ENCODE data around the gene MRNIP.

MRNIP gene

DNA sequence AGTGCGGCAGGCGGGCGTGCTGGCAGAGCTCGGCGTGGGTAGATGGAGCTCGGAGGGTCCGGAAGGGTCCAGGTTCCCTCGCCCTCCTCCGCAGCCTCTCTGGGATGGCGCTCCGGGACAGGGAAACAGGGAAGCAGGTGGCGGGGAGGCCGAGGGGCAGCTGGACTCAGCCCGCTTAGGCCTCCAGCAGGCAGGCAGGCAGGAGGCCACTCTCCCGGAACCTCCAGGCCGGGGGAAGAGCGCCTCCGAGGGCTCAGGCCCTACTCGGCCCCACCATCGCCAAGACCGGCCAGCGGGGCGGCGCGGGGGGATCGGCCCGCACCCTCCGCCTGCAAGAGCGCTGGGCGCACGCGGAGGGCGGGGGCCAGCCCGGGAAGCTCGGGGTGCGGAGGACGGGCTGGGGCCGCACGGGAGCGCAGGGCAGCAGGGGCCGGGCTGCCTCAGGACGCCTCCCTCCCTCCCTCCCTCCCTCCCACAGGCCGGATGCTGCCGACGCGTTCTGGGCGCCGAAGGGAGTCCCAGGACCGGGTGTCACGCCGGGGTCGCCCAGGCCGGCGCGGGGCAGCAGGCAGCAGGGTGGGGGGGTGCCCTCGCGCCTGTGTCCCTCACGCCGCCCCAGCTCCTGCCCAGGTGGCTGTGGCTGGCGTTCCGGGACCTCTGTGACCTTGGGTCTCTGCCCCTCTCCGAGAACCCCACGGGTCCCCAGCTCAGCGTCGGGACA, 52.9 kb downstream of the MRNIP start:
- no peak for DNase-seq (ENCODE audit: low read depth in 1 of 2, low spot score in 1 of 2)

DNA sequence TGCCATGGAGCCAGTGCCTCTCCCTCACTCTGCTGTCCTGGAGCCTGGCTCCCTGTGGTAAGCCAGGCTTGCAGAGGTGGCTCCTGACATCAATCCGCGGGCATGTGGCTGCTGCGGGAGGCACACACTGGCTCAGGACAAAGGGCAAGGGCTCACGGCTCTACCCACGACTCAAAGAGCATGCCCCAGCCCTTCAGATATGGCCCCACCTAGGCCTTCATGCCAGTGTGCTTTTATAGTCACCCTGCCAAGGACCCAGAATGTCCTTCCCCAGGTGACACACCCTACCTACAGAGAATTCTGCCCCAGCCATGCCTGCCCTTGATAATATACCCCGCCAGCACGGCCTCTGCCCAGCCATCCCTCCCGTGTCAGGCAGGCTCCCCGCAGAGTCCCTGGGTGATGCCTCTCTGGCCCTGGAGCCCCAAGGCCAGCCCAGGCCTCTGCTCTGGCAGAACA, 53.5 kb downstream of the MRNIP start:
- no peak for DNase-seq (ENCODE audit: low read depth in 1 of 2, low spot score in 1 of 2)

- no peak for DNase-seq (ENCODE audit: low read depth in 1 of 2, low spot score in 1 of 2)
These were observed 54.1 kb downstream of the MRNIP start for GRCh38 chr5:179804555-179804947.

DNA sequence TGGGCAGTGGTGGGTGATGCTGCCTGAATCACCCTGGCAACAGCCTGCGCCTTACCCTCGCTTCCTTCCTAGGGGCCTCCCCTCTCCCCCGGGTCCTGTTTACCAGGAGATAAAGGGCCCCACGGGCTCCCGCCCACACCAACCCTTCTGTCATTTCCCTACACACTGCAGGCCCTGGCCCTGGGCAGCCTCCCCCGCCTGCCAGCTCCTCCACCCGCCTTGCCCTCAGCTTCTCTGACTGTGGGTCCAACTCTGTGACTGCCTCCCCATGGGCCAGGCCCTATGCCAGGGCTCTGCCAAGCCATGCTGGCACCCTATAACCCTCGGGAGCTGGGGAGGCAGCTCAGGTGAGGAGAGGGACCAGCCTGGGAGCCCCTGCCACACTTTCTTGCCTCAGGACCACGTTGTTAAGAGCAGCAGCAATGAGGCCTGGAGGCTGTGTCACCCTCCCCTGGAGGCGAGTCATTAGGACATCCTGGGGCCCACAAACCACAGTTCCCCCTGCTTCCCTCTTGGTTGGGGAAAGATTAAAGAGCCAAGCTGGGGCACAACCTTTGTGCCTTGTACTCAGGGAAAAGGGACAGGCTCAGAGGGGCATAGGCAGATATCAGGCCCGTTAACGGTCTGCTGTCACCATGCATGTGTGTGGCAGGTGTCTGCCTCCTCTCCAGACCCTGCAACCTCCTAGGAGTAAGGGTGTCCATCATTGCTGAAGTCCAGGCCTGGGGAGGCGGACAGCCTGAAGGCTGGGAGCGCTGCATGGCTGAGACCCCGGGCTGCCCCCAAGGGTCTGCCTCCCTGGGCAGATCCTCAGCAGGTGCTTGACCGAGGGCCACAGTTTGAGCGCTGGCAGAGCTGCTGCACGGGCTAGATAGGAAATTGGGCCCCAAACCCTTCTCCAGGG, 54.7 kb downstream of the MRNIP start:
- DNase-seq (ENCODE audit: low read depth in 1 of 2, low spot score in 1 of 2), result no peak

GRCh38 chr5:179802950-179803562, 55.6 kb downstream of the MRNIP start:
- no peak for DNase-seq (ENCODE audit: low read depth in 1 of 2, low spot score in 1 of 2)

GRCh38 chr5:179802207-179802883, 56.3 kb downstream of the MRNIP start:
- no peak for DNase-seq (ENCODE audit: low read depth in 1 of 2, low spot score in 1 of 2)

- DNase-seq (ENCODE audit: low read depth in 1 of 2, low spot score in 1 of 2), result peak; percentile 74 to 75
These were observed 57.1 kb downstream of the MRNIP start for GRCh38 chr5:179801304-179802206.

DNA sequence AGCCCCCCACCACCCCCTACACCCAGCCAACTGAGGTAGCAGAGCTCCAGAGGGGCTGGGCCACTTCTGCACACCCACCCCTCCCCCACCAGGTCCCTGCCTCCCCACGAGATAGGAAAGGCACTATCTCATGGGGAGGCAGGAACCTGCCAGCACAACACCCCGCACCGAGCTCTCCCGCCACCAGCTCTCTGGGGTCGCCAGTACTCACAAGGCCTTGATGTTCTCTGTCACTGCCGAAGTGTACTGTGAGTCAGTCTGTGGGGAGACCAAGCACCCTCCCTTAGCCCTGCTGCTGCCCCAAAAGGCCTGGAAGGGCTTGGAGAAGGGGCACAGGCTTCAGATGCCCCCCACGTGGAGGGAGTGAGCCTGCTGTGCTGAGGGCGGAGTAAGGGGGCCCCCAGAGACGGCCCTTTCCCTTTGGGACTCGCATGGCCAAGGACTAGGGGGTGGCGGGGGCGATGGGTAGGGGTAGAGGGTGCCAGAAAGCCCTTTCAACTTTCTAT, 57.9 kb downstream of the MRNIP start:
- DNase-seq (ENCODE audit: low read depth in 1 of 2, low spot score in 1 of 2), result no peak

- DNase-seq (ENCODE audit: low read depth in 1 of 2, low spot score in 1 of 2), result no peak
These were observed 58.4 kb downstream of the MRNIP start for GRCh38 chr5:179800071-179800695.

- DNase-seq (ENCODE audit: low read depth in 1 of 2, low spot score in 1 of 2), result no peak
These were observed 59.0 kb downstream of the MRNIP start for GRCh38 chr5:179799644-179799973.

- no peak for DNase-seq (ENCODE audit: low read depth in 1 of 2, low spot score in 1 of 2)
These were observed 59.6 kb downstream of the MRNIP start for GRCh38 chr5:179798771-179799643.

DNA sequence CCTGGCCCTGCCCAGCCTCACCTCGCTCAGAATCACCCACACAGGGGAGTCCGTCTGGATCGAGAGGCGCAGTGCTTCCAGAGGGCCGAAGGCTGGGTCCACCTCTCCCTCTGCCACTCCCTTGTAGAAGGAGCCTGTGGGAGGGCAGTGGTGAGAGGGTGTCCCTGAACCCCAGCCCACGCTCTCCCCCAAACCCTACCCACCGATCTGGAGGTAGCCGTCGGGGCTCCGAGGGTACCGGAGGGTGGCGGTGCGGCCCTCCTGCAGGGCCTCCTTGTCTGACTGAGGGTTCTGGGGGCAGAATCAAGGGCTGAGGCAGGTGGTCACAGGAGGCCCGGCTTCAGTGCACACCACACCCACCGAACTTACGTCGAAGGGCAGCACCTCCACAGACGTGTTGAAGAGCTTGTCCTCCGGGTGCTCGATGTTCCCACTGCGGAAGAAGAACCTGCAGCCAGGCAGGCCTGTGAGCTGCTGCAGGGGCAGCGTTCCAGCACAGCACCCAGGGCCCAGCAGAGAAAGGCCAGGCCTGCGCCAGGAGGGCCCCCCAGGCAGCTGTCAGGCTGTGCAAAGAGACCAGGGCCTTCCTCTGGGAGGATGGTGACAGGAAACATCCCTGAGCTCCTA, 60.4 kb downstream of the MRNIP start:
- DNase-seq (ENCODE audit: low read depth in 1 of 2, low spot score in 1 of 2), result no peak

DNA sequence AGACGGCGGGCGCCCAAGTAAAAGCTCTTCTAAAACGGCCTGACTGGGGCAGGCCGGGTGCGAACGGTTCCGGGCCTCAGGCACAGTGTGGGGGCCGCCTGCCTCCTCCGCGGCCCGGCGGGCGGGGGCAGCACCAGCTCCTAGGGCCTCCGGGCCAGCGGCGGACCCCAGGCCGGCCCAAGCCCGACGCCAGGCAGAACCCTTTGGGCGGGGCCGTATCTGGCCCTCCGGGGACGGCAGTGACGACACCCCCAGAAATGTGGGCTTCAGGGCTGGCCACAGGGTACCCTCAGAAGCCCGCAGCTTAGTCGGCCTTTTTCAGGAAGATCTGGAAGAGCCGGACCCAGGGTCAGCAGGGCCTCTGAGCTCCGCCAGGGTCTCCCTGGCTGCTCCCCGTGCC, 60.9 kb downstream of the MRNIP start:
- DNase-seq (ENCODE audit: low read depth in 1 of 2, low spot score in 1 of 2), result no peak

- no peak for DNase-seq (ENCODE audit: low read depth in 1 of 2, low spot score in 1 of 2)
These were observed 61.6 kb downstream of the MRNIP start for GRCh38 chr5:179796877-179797608.

- peak; percentile 44 to 53 for DNase-seq (ENCODE audit: low read depth in 1 of 2, low spot score in 1 of 2)
These were observed 62.5 kb downstream of the MRNIP start for GRCh38 chr5:179795863-179796833.

- DNase-seq (ENCODE audit: low read depth in 1 of 2, low spot score in 1 of 2), result no peak
These were observed 63.4 kb downstream of the MRNIP start for GRCh38 chr5:179795049-179795862.
